Measurements from ENCODE around the gene SLC1A3. TPM values are rescaled to one million over a fixed set of nuclear protein-coding genes. Genes with fewer than 3 reads are reported as not detected.

Gene SLC1A3
- total RNA-seq, 1 donor from 2014 or later: 5.6 TPM

GRCh38 chr5:36654564-36654963 lies 48.2 kb downstream of the SLC1A3 start:
- ATAC-seq (no peak), DNase-seq (ENCODE audit: low spot score) (no peak)

GRCh38 chr5:36655161-36655560 lies 48.8 kb downstream of the SLC1A3 start:
- DNase-seq (ENCODE audit: low spot score): no peak

GRCh38 chr5:36656556-36656955 lies 50.1 kb downstream of the SLC1A3 start:
- no peak for DNase-seq (ENCODE audit: low spot score)
- no peak for ATAC-seq

More at GRCh38 chr5:36655161-36655560, 48.8 kb downstream of the SLC1A3 start:
- peak; percentile 21 for ATAC-seq

- peak; percentile 70 for DNase-seq (ENCODE audit: low spot score)
- ATAC-seq: peak; percentile 87
Measured at GRCh38 chr5:36657563-36657995, 51.2 kb downstream of the SLC1A3 start.

GRCh38 chr5:36658038-36658756 lies 51.8 kb downstream of the SLC1A3 start:
- ATAC-seq: no peak
- DNase-seq (ENCODE audit: low spot score): no peak

- no peak for DNase-seq (ENCODE audit: low spot score)
- no peak for ATAC-seq
Measured at GRCh38 chr5:36659411-36659810, 53.0 kb downstream of the SLC1A3 start.

- no peak for ATAC-seq
Measured at GRCh38 chr5:36660397-36661049, 54.1 kb downstream of the SLC1A3 start.

GRCh38 chr5:36661456-36662220 lies 55.2 kb downstream of the SLC1A3 start:
- DNase-seq (ENCODE audit: low spot score) (no peak), ATAC-seq (no peak)

More at GRCh38 chr5:36660397-36661049, 54.1 kb downstream of the SLC1A3 start:
- DNase-seq (ENCODE audit: low spot score): no peak

GRCh38 chr5:36662291-36662851 lies 56.0 kb downstream of the SLC1A3 start:
- no peak for ATAC-seq
- no peak for DNase-seq (ENCODE audit: low spot score)

GRCh38 chr5:36664766-36665165 lies 58.4 kb downstream of the SLC1A3 start:
- DNase-seq (ENCODE audit: low spot score) (no peak), ATAC-seq (no peak)

GRCh38 chr5:36665628-36666027 lies 59.2 kb downstream of the SLC1A3 start:
- ATAC-seq (no peak), DNase-seq (ENCODE audit: low spot score) (no peak)

GRCh38 chr5:36666274-36666673 lies 59.9 kb downstream of the SLC1A3 start:
- ATAC-seq: no peak
- no peak for DNase-seq (ENCODE audit: low spot score)

GRCh38 chr5:36666986-36667385 lies 60.6 kb downstream of the SLC1A3 start:
- DNase-seq (ENCODE audit: low spot score) (no peak), ATAC-seq (no peak)

GRCh38 chr5:36667824-36668223 lies 61.4 kb downstream of the SLC1A3 start:
- DNase-seq (ENCODE audit: low spot score) (no peak), ATAC-seq (no peak)

- no peak for ATAC-seq
- DNase-seq (ENCODE audit: low spot score): no peak
Measured at GRCh38 chr5:36669015-36669651, 62.7 kb downstream of the SLC1A3 start.

- ATAC-seq: peak; percentile 97
- no peak for DNase-seq (ENCODE audit: low spot score)
Measured at GRCh38 chr5:36670548-36670947, 64.1 kb downstream of the SLC1A3 start.

GRCh38 chr5:36675282-36675681 lies 68.9 kb downstream of the SLC1A3 start:
- no peak for ATAC-seq

GRCh38 chr5:36679221-36679989 lies 73.0 kb downstream of the SLC1A3 start:
- no peak for ATAC-seq

More at GRCh38 chr5:36675282-36675681, 68.9 kb downstream of the SLC1A3 start:
- DNase-seq (ENCODE audit: low spot score): no peak

GRCh38 chr5:36680066-36680465 lies 73.7 kb downstream of the SLC1A3 start:
- peak; percentile 48 for ATAC-seq
- no peak for DNase-seq (ENCODE audit: low spot score)

More at GRCh38 chr5:36679221-36679989, 73.0 kb downstream of the SLC1A3 start:
- DNase-seq (ENCODE audit: low spot score): no peak

- DNase-seq (ENCODE audit: low spot score) (no peak), ATAC-seq (no peak)
Measured at GRCh38 chr5:36681711-36682110, 75.3 kb downstream of the SLC1A3 start.

All from left lobe of liver (tissue), 2 donors.